B cell (primary cell): ENCODE data around the gene UTRN.

Source experiments
- CTCF ChIP-seq: fragments of 200-600 bp; IDR thresholded peaks from one replicate; pipeline ENCODE4 v1.8.0; 2022; ENCODE audit warnings: antibody characterized with exemption, mild to moderate bottlenecking
- EZH2 ChIP-seq: IDR thresholded peaks from 2 replicates; pipeline ENCODE4 v1.6.1; 2012; ENCODE audit warnings: borderline replicate concordance, low read depth, mild to moderate bottlenecking, moderate library complexity, low read length; ENCODE audit not compliant: insufficient read depth, poor library complexity, severe bottlenecking

- no peak for TF ChIP-seq CTCF
- TF ChIP-seq EZH2, result no peak
Measured at GRCh38 chr6:144283646-144284477, 1.3 kb upstream of the UTRN start.
